ENCODE results near the gene AK5. TPM values are rescaled to one million over a fixed set of nuclear protein-coding genes. Genes with fewer than 3 reads are reported as not detected.

The AK5 gene
- total and polyA plus RNA-seq, 10 donors = 0.33 to 16.3 (median 1.2) TPM

DNA sequence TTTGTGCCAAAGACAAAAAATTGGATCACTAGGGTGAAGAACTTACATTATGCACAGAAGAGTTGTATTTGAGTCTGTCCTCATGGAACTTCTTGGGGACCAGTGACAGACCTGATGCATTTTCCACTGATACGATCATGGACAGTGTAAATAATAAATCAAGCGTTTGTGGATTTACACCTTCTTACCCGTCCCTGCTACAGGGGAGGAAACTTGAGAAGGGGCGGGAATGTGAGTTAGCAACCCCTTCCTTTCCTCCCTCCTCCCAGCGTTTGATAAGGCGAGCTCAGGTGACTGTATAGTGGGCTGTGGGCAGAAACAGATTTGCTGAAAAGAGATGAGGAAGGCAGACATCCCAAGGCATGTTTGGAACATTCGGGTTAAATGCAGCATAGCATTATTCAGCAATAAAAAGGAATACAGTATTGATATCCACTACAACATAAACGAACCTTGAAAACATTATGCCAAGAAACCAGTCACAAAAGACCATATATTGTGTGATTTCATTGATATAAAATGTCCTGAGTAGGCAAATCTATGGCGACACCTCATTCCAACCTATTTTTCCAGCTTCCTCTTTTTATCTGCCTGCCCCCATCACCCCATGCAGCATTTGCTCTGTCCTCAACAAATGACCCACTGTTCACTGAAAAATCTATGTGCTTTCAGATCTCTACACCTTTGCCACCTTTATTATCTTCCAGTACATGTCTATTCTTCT, 271.9 kb downstream of the AK5 start:
- Histone ChIP-seq H3K27ac (no peak overlapping the region), H3K27me3 (replicated peaks in 1 of 7) (no peaks in the 10 kb centered on the region), H3K4me3 (no peak overlapping the region), H3K36me3 (peaks cover 0 to under 1% (median 0%) of the 10 kb centered on the region in 6 donors), H3K4me1 (no peaks in the 10 kb centered on the region), H3K9me3 (no peaks in the 10 kb centered on the region)
- DNase-seq = no peak
- WGBS, 5 donors = 72 to 80% (median 76%) methylated on average over 9 of the region's 9 CpGs
- TF ChIP-seq POLR2AphosphoS5 (IDR thresholded peaks at IDR 0.05) = no peak
- no peak for TF ChIP-seq CTCF (IDR thresholded peaks at IDR 0.05 in 8 of 11, conservative IDR thresholded peaks at IDR 0.05 in 3 of 11)
- no peak for TF ChIP-seq POLR2A (IDR thresholded peaks at IDR 0.05)
- intact Hi-C loops (cut with DNase I; ENCODE audit: low total_unique reads) = no loop called here

DNA sequence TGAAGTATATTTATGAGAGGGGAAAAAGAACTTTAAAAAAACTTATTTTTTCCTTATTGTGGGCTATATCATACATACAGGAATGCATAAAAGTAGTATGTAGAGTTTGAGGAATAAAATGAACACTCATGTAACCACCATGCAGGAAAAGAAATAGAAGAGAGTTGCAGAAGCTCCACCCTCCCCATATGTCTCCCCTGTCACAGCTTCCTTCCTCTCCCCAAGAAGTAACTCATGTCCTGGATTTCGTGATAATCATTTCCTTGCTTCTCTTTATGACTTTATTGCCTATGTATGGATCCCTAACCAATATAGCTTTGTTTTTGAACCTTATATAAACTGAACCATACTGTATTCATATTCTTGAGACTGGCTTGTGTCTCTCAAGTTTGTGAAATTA, 274.2 kb downstream of the AK5 start:
- no peaks in the 10 kb centered on the region for H3K4me1 ChIP-seq
- H3K36me3 ChIP-seq = peaks cover 0 to 17% (median 1%) of the 10 kb centered on the region in 6 donors
- no peak overlapping the region for H3K4me3 ChIP-seq
- 10 to 21% (median 14%) methylated on average over 1 of the region's 1 CpG for WGBS, 5 donors
- H3K27ac ChIP-seq = no peak overlapping the region
- intact Hi-C loops (cut with DNase I; ENCODE audit: low total_unique reads) = no loop called here
- no peaks in the 10 kb centered on the region for H3K27me3 ChIP-seq (replicated peaks in 1 of 7)
- TF ChIP-seq POLR2A (IDR thresholded peaks at IDR 0.05) (no peak), POLR2AphosphoS5 (IDR thresholded peaks at IDR 0.05) (no peak), CTCF (IDR thresholded peaks at IDR 0.05 in 8 of 11, conservative IDR thresholded peaks at IDR 0.05 in 3 of 11) (no peak)
- no peak for DNase-seq
- H3K9me3 ChIP-seq = no peaks in the 10 kb centered on the region

DNA sequence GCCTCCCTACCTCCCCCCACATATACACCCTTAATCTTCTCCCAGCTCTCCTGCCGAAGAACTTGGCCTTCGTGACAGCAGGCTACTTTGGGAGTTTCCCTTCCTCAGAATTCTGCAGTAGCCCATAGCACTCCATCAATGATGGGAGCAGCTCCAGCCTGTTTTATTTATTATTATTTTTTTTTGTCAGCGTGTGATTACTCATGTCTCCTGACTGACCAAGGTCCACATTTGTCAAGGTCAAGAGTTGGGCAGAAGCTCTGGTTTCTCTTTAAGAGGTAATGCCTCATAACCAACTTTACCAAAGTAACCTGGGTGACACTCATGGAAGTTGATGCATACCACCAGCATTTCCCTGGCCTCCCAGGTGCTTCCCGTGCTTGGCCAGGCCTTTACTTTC, 275.2 kb downstream of the AK5 start:
- Histone ChIP-seq H3K9me3 (no peaks in the 10 kb centered on the region), H3K4me1 (no peaks in the 10 kb centered on the region), H3K27me3 (replicated peaks in 1 of 7) (no peaks in the 10 kb centered on the region), H3K36me3 (peaks cover 0 to 27% (median 6%) of the 10 kb centered on the region in 6 donors), H3K4me3 (no peak overlapping the region), H3K27ac (no peak overlapping the region)
- 91 to 94% (median 92%) methylated on average over 4 of the region's 4 CpGs for WGBS, 5 donors
- DNase-seq = no peak
- intact Hi-C loops (cut with DNase I; ENCODE audit: low total_unique reads) = no loop called here
- TF ChIP-seq CTCF (IDR thresholded peaks at IDR 0.05 in 8 of 11, conservative IDR thresholded peaks at IDR 0.05 in 3 of 11) (no peak), POLR2A (IDR thresholded peaks at IDR 0.05) (no peak), POLR2AphosphoS5 (IDR thresholded peaks at IDR 0.05) (no peak)

GRCh38 chr1:77558591-77559164, 276.9 kb downstream of the AK5 start:
- WGBS, 5 donors = 92 to 97% (median 96%) methylated on average over 5 of the region's 5 CpGs
- H3K27ac ChIP-seq = no peak overlapping the region
- peaks cover 0 to 41% (median 11%) of the 10 kb centered on the region in 6 donors for H3K36me3 ChIP-seq
- H3K27me3 ChIP-seq (replicated peaks in 1 of 7) = no peaks in the 10 kb centered on the region
- H3K9me3 ChIP-seq = no peaks in the 10 kb centered on the region
- peak in 1 of 3 donors; percentile 35 for TF ChIP-seq POLR2AphosphoS5 (IDR thresholded peaks at IDR 0.05)
- no peak for TF ChIP-seq CTCF (IDR thresholded peaks at IDR 0.05 in 8 of 11, conservative IDR thresholded peaks at IDR 0.05 in 3 of 11)
- H3K4me3 ChIP-seq = no peak overlapping the region
- no peak for DNase-seq
- intact Hi-C loops (cut with DNase I; ENCODE audit: low total_unique reads) = no loop called here
- H3K4me1 ChIP-seq = no peaks in the 10 kb centered on the region
